PC-3 (cell line): Measurements from ENCODE around the gene SAMM50.

Source experiments
- EZH2 ChIP-seq: fragments of 300-600 bp; sonication (generic); IDR thresholded peaks from one replicate; pipeline ENCODE4 v1.6.1; 2017; ENCODE audit warnings: antibody characterized with exemption, mild to moderate bottlenecking, low read length; ENCODE audit not compliant: unreplicated experiment
- EZH2phosphoT487 ChIP-seq: fragments of 300-600 bp; sonication (generic); IDR thresholded peaks from 2 replicates; pipeline ENCODE4 v1.6.1; 2018; ENCODE audit warnings: mild to moderate bottlenecking, antibody characterized with exemption, low read length, borderline replicate concordance

DNA sequence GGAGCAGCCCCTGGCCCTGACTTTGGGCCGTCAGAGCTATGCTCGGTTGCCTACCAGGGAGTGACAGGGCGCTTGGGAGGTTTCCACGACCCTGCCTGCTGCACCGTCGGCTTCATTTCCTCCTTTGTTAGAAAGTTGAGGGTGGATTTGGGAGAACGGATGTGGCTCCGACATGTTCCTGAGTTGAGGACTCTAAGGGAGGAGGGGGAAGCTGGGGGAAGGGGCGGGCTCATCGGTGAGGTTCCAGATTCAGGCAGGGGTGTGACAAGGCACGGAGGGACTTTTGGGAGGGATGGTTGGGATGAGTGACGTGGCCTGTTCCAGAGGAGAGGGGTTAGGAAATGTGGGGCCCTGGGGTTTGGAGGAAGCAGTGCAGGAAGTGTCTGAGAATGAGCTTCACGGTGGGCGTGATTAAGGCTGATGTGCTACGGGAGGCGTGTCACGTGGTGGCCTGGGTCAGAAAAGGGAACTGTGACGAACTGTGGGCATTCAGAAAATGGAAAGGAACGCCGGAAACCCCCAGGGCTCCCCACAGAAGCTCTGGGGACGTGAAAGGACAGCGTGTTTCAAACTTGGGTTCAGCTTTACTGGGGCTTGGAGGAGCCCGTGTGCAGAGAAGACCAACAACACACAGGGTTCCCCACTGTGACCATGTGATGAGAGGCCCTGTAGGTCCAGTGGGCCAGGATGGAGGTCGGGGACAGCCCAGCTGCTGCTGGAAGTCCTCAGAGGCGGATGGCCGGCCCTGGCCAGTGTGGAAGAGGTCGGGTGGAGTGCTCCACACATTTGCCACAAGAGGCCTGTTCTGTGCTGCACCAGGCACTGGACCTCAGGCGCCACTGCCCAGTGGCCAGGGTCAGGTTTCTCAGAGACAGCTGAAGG is 71.6 kb downstream of the SAMM50 start:
- TF ChIP-seq EZH2 (no peak), EZH2phosphoT487 (no peak)
